SK-N-SH (cell line): ENCODE data around the gene FAAP20. TPM values are rescaled to one million over a fixed set of nuclear protein-coding genes. Genes with fewer than 3 reads are reported as not detected.
A peak's percentile ranks its signal among the peaks of the same experiment; 100 is the strongest.

Source experiments
- CTCF ChIA-PET: fragments of 300-600, 350-600 bp; formaldehyde crosslinking; extraction: SDS; loops from one replicate; lab custom pipeline; 2021; lab: Yijun Ruan, JAX
- POLR2A ChIA-PET: fragments of 350-600 bp; sonication (Branson Sonifier 250); formaldehyde crosslinking; extraction: SDS; loops from one replicate; lab custom pipeline; 2020; ENCODE audit warnings: antibody characterized with exemption, inconsistent platforms; lab: Yijun Ruan, JAX
- DNase-seq: peaks from one replicate; pipeline ENCODE4 v3.0.0; 2012
- H2AFZ ChIP-seq: fragments of 200-600 bp; sonication (generic); 2 replicates; pipeline ENCODE4 v1.8.1; 2016; ENCODE audit warnings: antibody characterized with exemption, mild to moderate bottlenecking, low read depth
- H3F3A ChIP-seq: fragments of 200-600 bp; sonication (generic); replicated peaks from 2 replicates; pipeline ENCODE3; 2016; ENCODE audit warnings: antibody characterized with exemption, mild to moderate bottlenecking; ENCODE audit not compliant: insufficient read depth
- H3K27ac ChIP-seq, 2 experiments: fragments of 200-500 bp in 1 of 2; fragments of 200-600 bp in 1 of 2; sonication (Bioruptor generic) in 1 of 2; sonication (generic), shearing (Covaris generic) in 1 of 2; 2 replicates each; pipeline versions ENCODE4 v1.5.1 to v1.6.1; 2014 to 2016; ENCODE audit warnings: low read depth in 2 of 2, inconsistent platforms in 1 of 2, low read length in 1 of 2, mild to moderate bottlenecking in 1 of 2, mixed read lengths in 1 of 2
- H3K27me3 ChIP-seq: fragments of 200-600 bp; sonication (generic), shearing (Covaris generic); 2 replicates; pipeline ENCODE4 v1.6.1; 2016; ENCODE audit warnings: mixed run types; ENCODE audit not compliant: insufficient read depth
- H3K36me3 ChIP-seq, 2 experiments: fragments of 200-500 bp in 1 of 2; fragments of 200-600 bp in 1 of 2; sonication (Bioruptor generic) in 1 of 2; sonication (generic) in 1 of 2; replicated peaks in 1 of 2; 2 replicates each; pipeline versions ENCODE3 to v1.5.1; 2014 to 2016; ENCODE audit warnings: low read length in 1 of 2, mild to moderate bottlenecking in 1 of 2; ENCODE audit not compliant: insufficient read depth in 2 of 2, control insufficient read depth in 1 of 2
- H3K4me1 ChIP-seq, 2 experiments: fragments of 200-500 bp in 1 of 2; fragments of 200-600 bp in 1 of 2; sonication (Bioruptor generic) in 1 of 2; sonication (generic), shearing (Covaris generic) in 1 of 2; 2 replicates each; pipeline versions ENCODE4 v1.5.1 to v1.6.1; 2014 to 2016; ENCODE audit warnings: low read depth in 1 of 2, low read length in 1 of 2, mixed run types in 1 of 2; ENCODE audit not compliant: insufficient read depth in 2 of 2, control insufficient read depth in 1 of 2
- H3K4me2 ChIP-seq: fragments of 200-600 bp; sonication (generic), shearing (Covaris generic); 2 replicates; pipeline ENCODE4 v1.6.1; 2017; ENCODE audit warnings: mixed run types
- H3K4me3 ChIP-seq, 2 experiments: fragments of 200-500 bp in 1 of 2; fragments of 200-600 bp in 1 of 2; sonication (Bioruptor generic) in 1 of 2; sonication (generic), shearing (Covaris generic) in 1 of 2; 2 replicates each; pipeline versions ENCODE4 v1.5.1 to v1.8.1; 2014 to 2016; ENCODE audit warnings: low read depth in 2 of 2, inconsistent platforms in 1 of 2, low read length in 1 of 2, mild to moderate bottlenecking in 1 of 2, mixed read lengths in 1 of 2, moderate library complexity in 1 of 2
- H3K79me2 ChIP-seq: fragments of 200-600 bp; sonication (generic); 2 replicates; pipeline ENCODE4 v1.8.1; 2017; ENCODE audit warnings: mild to moderate bottlenecking; ENCODE audit not compliant: insufficient read depth
- H3K9ac ChIP-seq: fragments of 200-600 bp; sonication (generic); 2 replicates; pipeline ENCODE4 v1.6.1; 2017; ENCODE audit warnings: mixed run types
- H3K9me2 ChIP-seq: fragments of 200-600 bp; sonication (generic); 2 replicates; pipeline ENCODE4 v1.6.1; 2017; ENCODE audit warnings: mixed run types
- H3K9me3 ChIP-seq: fragments of 200-600 bp; sonication (generic); 2 replicates; pipeline ENCODE4 v1.6.1; 2017; ENCODE audit warnings: mixed run types, mild to moderate bottlenecking, moderate library complexity
- H4K20me1 ChIP-seq: fragments of 200-600 bp; sonication (generic); 2 replicates; pipeline ENCODE4 v1.6.1; 2017; ENCODE audit warnings: mild to moderate bottlenecking, mixed run types; ENCODE audit not compliant: insufficient read depth
- CTCF ChIP-seq: fragments of 200-600 bp; sonication (generic); IDR thresholded peaks from 2 replicates; pipeline ENCODE4 v1.6.1; 2017; ENCODE audit warnings: antibody characterized with exemption, mild to moderate bottlenecking, moderate library complexity
- FOXJ3 ChIP-seq: sonication (generic); formaldehyde crosslinking; IDR thresholded peaks from 2 replicates; pipeline ENCODE4 v1.5.1; 2020; ENCODE audit warnings: mild to moderate bottlenecking, missing genetic modification reagents
- MAX ChIP-seq: IDR thresholded peaks from 2 replicates; pipeline ENCODE4 v1.4.0; 2012; ENCODE audit warnings: low read depth
- MXI1 ChIP-seq: IDR thresholded peaks from 2 replicates; pipeline ENCODE4 v1.6.1; 2012; ENCODE audit warnings: mild to moderate bottlenecking, low read depth, low read length, improper control_type of control experiment
- NFIC ChIP-seq: IDR thresholded peaks from 2 replicates; pipeline ENCODE4 v1.4.0; 2012; ENCODE audit warnings: borderline replicate concordance
- SIN3A ChIP-seq: IDR thresholded peaks from 2 replicates; pipeline ENCODE4 v1.6.1; 2012; ENCODE audit warnings: low read depth, mild to moderate bottlenecking, low read length, moderate library complexity, borderline replicate concordance
- SMC3 ChIP-seq: IDR thresholded peaks from 2 replicates; pipeline ENCODE4 v1.6.1; 2012; ENCODE audit warnings: low read depth, low read length, improper control_type of control experiment
- TAF1 ChIP-seq: IDR thresholded peaks from 2 replicates; pipeline ENCODE4 v1.6.1; 2012; ENCODE audit warnings: low read depth, mild to moderate bottlenecking, low read length, moderate library complexity, borderline replicate concordance
- USF2 ChIP-seq: fragments of 150-350 bp; IDR thresholded peaks from 2 replicates; pipeline ENCODE4 v1.6.1; 2017; ENCODE audit warnings: antibody characterized with exemption, low read length, low read depth, borderline replicate concordance
- YY1 ChIP-seq: IDR thresholded peaks from 2 replicates; pipeline ENCODE4 v1.4.0; 2012; ENCODE audit warnings: low read depth, mild to moderate bottlenecking
- ZBTB33 ChIP-seq: IDR thresholded peaks from 2 replicates; pipeline ENCODE4 v1.4.0; 2012; ENCODE audit warnings: low read depth, borderline replicate concordance
- WGBS: methylation state at CpG from one replicate; pipeline ENCODE4 v1.1.6; 2017; ENCODE audit warnings: low lambda C conversion rate; 5-methylcytosine and 5-hydroxymethylcytosine counted together
- polyA plus RNA-seq, 3 experiments: library from polyadenylated mRNA; depleted of rRNA; stranded (reverse); fragments of >200 nt; gene quantifications; 2 replicates each; pipeline ENCODE4 v1.2.3, GENCODE V29; 2012

FAAP20 gene
- polyA plus RNA-seq, 1 of the 3 experiments (the other 2 are of a cell fraction) = 58.3 TPM

GRCh38 chr1:2229037-2229864 lies 34.7 kb upstream of the FAAP20 start:
- Histone ChIP-seq H3K27me3 (no peaks in the 10 kb centered on the region), H3K9ac (peak overlapping the region; percentile 68; the same call in 1 of the 2 replicates), H4K20me1 (peaks cover 55% of the 10 kb centered on the region), H3K4me1 (peaks cover 0 to 54% of the 10 kb centered on the region in 2 experiments; a peak in 2 of 4 replicates), H3K9me2 (no peaks in the 10 kb centered on the region), H3K79me2 (peaks cover 60% of the 10 kb centered on the region), H3K36me3 (no peaks in the 10 kb centered on the region), H3K27ac (peak overlapping the region; percentile 50 to 56; a peak in 3 of 4 replicates), H3K9me3 (no peaks in the 10 kb centered on the region), H3F3A (no peaks in the 10 kb centered on the region), H3K4me3 (peak overlapping the region; percentile 65 to 71), H2AFZ (no peak overlapping the region), H3K4me2 (peak overlapping the region; percentile 96)
- TF ChIP-seq MAX (peak; percentile 70), YY1 (no peak), MXI1 (peak; percentile 43; the same call in 1 of the 2 replicates), CTCF (peak; percentile 15; the same call in 1 of the 2 replicates), TAF1 (no peak)
- peak; percentile 72 for DNase-seq
- 4% methylated on average over 15 of the region's 77 CpGs for WGBS
- ChIA-PET POLR2A (interaction anchor here (0.7 to 1.7 kb wide), 6 partner anchors 12 to 162 kb away, joined by 3 to 4 read pairs (median 3); partner anchors contain the start of genes MORN1 and RER1), CTCF (interaction anchor here (0.8 to 9.4 kb wide), 13 partner anchors 11 to 153 kb away, joined by 3 to 47 read pairs (median 4); partner anchors contain the start of gene FAAP20)

- CTCF ChIA-PET = interaction anchor here (0.8 to 9.4 kb wide), 12 partner anchors 11 to 154 kb away, joined by 3 to 47 read pairs (median 4); partner anchors contain the start of gene FAAP20
- no peak for DNase-seq
- POLR2A ChIA-PET = interaction anchor here (0.7 to 1.7 kb wide), 4 partner anchors 12 to 163 kb away, joined by 3 to 4 read pairs (median 4); partner anchors contain the start of genes MORN1 and RER1
- no peaks in the 10 kb centered on the region for H3K27me3 ChIP-seq
- H3K79me2 ChIP-seq = peaks cover 54% of the 10 kb centered on the region
- no peaks in the 10 kb centered on the region for H3K36me3 ChIP-seq
- TF ChIP-seq YY1 = no peak
- TF ChIP-seq NFIC = no peak
- no peak for TF ChIP-seq SMC3
- no peak for TF ChIP-seq SIN3A
- no peak for TF ChIP-seq MAX
- no peak for TF ChIP-seq USF2
- TF ChIP-seq FOXJ3 (CRISPR knock-in tag) = no peak
- TF ChIP-seq ZBTB33 = no peak
- H3K9ac ChIP-seq = no peak overlapping the region; the same call in 1 of the 2 replicates
- H3K27ac ChIP-seq = peak overlapping the region in 1 of 2 experiments; percentile 56; a peak in 3 of 4 replicates
- H3K4me3 ChIP-seq = peak overlapping the region; percentile 65 to 71
- H3K4me1 ChIP-seq = peaks cover 0 to 48% of the 10 kb centered on the region in 2 experiments; a peak in 2 of 4 replicates
- H3K4me2 ChIP-seq = peak overlapping the region; percentile 96; the same call in 1 of the 2 replicates
- H3K9me2 ChIP-seq = no peaks in the 10 kb centered on the region
- H3K9me3 ChIP-seq = no peaks in the 10 kb centered on the region
- no CpG with 5 or more reads among the region's 50 CpGs for WGBS
- no peak overlapping the region for H2AFZ ChIP-seq
- H3F3A ChIP-seq = no peaks in the 10 kb centered on the region
- H4K20me1 ChIP-seq = peaks cover 49% of the 10 kb centered on the region
These were observed 34.1 kb upstream of the FAAP20 start for GRCh38 chr1:2228694-2229036.
